Measurements from ENCODE around the gene NUP88. TPM values are rescaled to one million over a fixed set of nuclear protein-coding genes. Genes with fewer than 3 reads are reported as not detected.

Gene NUP88
- total RNA-seq, 1 donor = 66.6 TPM

DNA sequence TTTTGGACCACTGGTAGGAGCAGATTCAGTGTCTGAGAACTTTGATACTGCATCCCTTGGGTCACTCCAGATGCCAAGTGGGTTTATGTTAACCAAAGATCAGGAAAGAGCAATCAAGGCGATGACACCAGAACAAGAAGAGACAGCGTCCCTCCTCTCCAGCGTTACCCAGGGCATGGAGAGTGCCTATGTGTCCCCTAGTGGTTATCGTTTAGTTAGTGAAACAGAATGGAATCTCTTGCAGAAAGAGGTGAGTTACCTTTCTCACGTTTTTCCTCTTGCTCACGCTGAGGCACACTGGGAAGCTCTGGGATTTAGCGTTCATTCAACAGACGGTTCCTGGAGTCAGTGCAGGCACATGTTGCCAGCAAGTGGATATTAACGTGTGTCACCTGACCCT, 58.0 kb downstream of the NUP88 start:
- H2AFZ ChIP-seq (ENCODE audit: low read length) = no peak overlapping the region
- H3K9me3 ChIP-seq (ENCODE audit: low read depth, low read length) = no peaks in the 10 kb centered on the region
- no peaks in the 10 kb centered on the region for H4K20me1 ChIP-seq (ENCODE audit: insufficient read depth, low read length)
- TF ChIP-seq, protein P1, sequence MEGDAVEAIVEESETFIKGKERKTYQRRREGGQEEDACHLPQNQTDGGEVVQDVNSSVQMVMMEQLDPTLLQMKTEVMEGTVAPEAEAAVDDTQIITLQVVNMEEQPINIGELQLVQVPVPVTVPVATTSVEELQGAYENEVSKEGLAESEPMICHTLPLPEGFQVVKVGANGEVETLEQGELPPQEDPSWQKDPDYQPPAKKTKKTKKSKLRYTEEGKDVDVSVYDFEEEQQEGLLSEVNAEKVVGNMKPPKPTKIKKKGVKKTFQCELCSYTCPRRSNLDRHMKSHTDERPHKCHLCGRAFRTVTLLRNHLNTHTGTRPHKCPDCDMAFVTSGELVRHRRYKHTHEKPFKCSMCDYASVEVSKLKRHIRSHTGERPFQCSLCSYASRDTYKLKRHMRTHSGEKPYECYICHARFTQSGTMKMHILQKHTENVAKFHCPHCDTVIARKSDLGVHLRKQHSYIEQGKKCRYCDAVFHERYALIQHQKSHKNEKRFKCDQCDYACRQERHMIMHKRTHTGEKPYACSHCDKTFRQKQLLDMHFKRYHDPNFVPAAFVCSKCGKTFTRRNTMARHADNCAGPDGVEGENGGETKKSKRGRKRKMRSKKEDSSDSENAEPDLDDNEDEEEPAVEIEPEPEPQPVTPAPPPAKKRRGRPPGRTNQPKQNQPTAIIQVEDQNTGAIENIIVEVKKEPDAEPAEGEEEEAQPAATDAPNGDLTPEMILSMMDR (IDR thresholded peaks at IDR 0.05; ENCODE audit: extremely low read depth, low read depth, low read length) = no peak
- H3K36me3 ChIP-seq (ENCODE audit: insufficient read depth, low read length) = peaks cover 45% of the 10 kb centered on the region
- H3K4me1 ChIP-seq (ENCODE audit: insufficient read depth, low read length) = peaks cover 6% of the 10 kb centered on the region
- no peaks in the 10 kb centered on the region for H3K27me3 ChIP-seq (ENCODE audit: insufficient read depth, low read length)
- no peak overlapping the region for H3K27ac ChIP-seq (ENCODE audit: low read depth, low read length)
- no peak overlapping the region for H3K4me3 ChIP-seq (ENCODE audit: insufficient read depth, low read length)
- H3K4me2 ChIP-seq (ENCODE audit: insufficient read depth, low read length) = no peak overlapping the region
- DNase-seq (ENCODE audit: insufficient read length, low spot score, missing footprints) = no peak
- H3K79me2 ChIP-seq (ENCODE audit: insufficient read depth, low read length) = peaks cover 15% of the 10 kb centered on the region

DNA sequence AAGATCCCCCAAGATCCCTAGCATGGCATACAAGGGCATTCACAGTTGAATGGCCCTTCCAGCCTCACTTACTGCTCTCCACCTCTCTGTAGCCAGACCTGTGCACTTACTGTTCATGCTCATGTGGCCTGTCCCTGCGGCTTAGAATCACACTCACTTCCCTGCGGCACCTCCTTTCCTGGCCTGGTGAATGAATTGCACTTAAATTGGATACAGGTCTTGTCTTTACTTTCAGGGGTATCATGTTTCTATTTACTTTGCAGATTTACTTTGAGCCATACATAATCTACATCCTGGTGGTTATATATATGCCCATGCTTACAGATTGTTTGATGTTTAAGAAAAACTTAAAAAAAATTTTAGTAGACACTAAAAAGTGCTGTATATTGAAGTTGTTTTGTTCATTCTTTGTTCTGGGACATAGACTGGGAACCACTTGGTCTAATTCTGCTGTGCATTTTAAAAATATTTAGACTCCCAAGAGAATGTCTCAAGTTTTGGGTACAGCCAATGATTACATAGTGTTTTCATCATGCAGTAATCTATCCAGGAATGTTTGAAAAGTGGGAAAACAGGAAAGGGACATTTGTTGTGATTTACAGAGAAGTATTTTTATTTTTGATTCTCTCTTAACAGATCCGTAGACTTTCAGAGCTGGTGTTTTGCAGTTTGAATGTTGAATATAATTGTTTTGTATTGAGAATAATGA, 63.9 kb downstream of the NUP88 start:
- H3K79me2 ChIP-seq (ENCODE audit: insufficient read depth, low read length) = no peaks in the 10 kb centered on the region
- no peaks in the 10 kb centered on the region for H3K4me1 ChIP-seq (ENCODE audit: insufficient read depth, low read length)
- H3K27me3 ChIP-seq (ENCODE audit: insufficient read depth, low read length) = no peaks in the 10 kb centered on the region
- H2AFZ ChIP-seq (ENCODE audit: low read length) = no peak overlapping the region
- TF ChIP-seq, protein P1 (IDR thresholded peaks at IDR 0.05; ENCODE audit: extremely low read depth, low read depth, low read length) = no peak
- H3K9me3 ChIP-seq (ENCODE audit: low read depth, low read length) = no peaks in the 10 kb centered on the region
- no peak overlapping the region for H3K4me3 ChIP-seq (ENCODE audit: insufficient read depth, low read length)
- H3K36me3 ChIP-seq (ENCODE audit: insufficient read depth, low read length) = peaks cover 43% of the 10 kb centered on the region
- peak overlapping the region; percentile 3 for H3K27ac ChIP-seq (ENCODE audit: low read depth, low read length)
- no peak overlapping the region for H3K4me2 ChIP-seq (ENCODE audit: insufficient read depth, low read length)
- DNase-seq (ENCODE audit: insufficient read length, low spot score, missing footprints) = peak; percentile 77
- H4K20me1 ChIP-seq (ENCODE audit: insufficient read depth, low read length) = no peaks in the 10 kb centered on the region

DNA sequence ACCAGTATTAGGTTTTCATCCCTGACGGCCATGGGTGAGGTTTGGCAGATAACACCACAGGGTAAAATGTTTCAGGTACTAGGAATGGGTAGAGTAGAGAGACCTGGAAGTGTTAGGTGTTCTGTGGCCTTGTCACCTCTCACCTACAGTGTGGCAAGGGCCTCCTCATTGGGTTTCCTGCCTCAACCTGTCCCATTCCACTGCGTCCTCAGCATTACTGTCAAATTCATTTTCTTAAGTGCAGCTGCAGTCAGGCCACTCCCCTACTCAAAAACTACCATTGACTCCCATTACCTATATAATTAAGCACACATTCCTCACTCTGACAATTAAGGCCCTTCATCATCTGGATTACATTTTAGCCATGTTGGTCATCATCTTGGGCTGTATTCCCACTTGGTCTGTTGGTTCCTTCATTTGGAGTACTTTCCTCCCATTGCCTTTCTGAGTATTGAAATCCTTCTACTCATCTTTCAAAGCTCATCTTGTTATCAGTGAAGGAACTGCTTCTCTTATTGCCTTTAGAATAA, 64.5 kb downstream of the NUP88 start:
- Histone ChIP-seq H4K20me1 (ENCODE audit: insufficient read depth, low read length) (no peaks in the 10 kb centered on the region), H3K36me3 (ENCODE audit: insufficient read depth, low read length) (peaks cover 45% of the 10 kb centered on the region), H3K4me2 (ENCODE audit: insufficient read depth, low read length) (no peak overlapping the region), H3K4me1 (ENCODE audit: insufficient read depth, low read length) (no peaks in the 10 kb centered on the region), H3K27me3 (ENCODE audit: insufficient read depth, low read length) (no peaks in the 10 kb centered on the region), H3K79me2 (ENCODE audit: insufficient read depth, low read length) (no peaks in the 10 kb centered on the region), H3K4me3 (ENCODE audit: insufficient read depth, low read length) (no peak overlapping the region), H2AFZ (ENCODE audit: low read length) (no peak overlapping the region), H3K27ac (ENCODE audit: low read depth, low read length) (peak overlapping the region; percentile 3), H3K9me3 (ENCODE audit: low read depth, low read length) (no peaks in the 10 kb centered on the region)
- DNase-seq (ENCODE audit: insufficient read length, low spot score, missing footprints) = no peak
- TF ChIP-seq, protein P1 (IDR thresholded peaks at IDR 0.05; ENCODE audit: extremely low read depth, low read depth, low read length) = no peak

DNA sequence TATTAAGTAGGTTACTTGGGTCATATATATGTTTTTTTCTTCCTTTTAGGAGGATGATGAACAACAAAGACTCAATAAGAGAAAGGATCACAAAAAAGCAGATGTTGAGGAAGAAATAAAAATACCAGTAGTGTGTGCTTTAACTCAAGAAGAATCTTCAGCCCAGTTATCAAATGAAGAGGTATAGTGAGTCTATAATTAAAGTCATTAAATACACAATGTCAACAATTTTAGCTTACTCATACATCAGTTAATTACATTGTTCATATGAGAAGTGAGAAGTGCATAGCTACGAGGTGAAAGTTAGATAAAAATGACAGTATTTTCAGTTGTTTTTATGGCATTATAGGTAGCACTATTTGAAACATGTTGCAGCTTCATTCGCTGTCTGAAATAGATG, 65.2 kb downstream of the NUP88 start:
- peak; percentile 54 for DNase-seq (ENCODE audit: insufficient read length, low spot score, missing footprints)
- Histone ChIP-seq H3K4me3 (ENCODE audit: insufficient read depth, low read length) (no peak overlapping the region), H3K9me3 (ENCODE audit: low read depth, low read length) (no peaks in the 10 kb centered on the region), H3K4me1 (ENCODE audit: insufficient read depth, low read length) (no peaks in the 10 kb centered on the region), H3K4me2 (ENCODE audit: insufficient read depth, low read length) (no peak overlapping the region), H3K27me3 (ENCODE audit: insufficient read depth, low read length) (no peaks in the 10 kb centered on the region), H2AFZ (ENCODE audit: low read length) (no peak overlapping the region), H4K20me1 (ENCODE audit: insufficient read depth, low read length) (no peaks in the 10 kb centered on the region), H3K27ac (ENCODE audit: low read depth, low read length) (no peak overlapping the region), H3K79me2 (ENCODE audit: insufficient read depth, low read length) (no peaks in the 10 kb centered on the region), H3K36me3 (ENCODE audit: insufficient read depth, low read length) (peaks cover 49% of the 10 kb centered on the region)
- TF ChIP-seq, protein P1 (IDR thresholded peaks at IDR 0.05; ENCODE audit: extremely low read depth, low read depth, low read length) = no peak
